ENCODE data around the gene ANKRD36C. TPM values are rescaled to one million over a fixed set of nuclear protein-coding genes. Genes with fewer than 3 reads are reported as not detected.
"Not testable (repeated sequence)": the region's sequence is repeated elsewhere in the genome, so short reads cannot be mapped to it uniquely, and the experiment has no call there.

The ANKRD36C gene
- total and polyA plus RNA-seq, 2 donors (not counting 1 experiment from before 2014, with no cell fraction given), result 2.5 to 103 TPM

- H3K9ac ChIP-seq (ENCODE audit: low read length); H3K4me1 ChIP-seq (ENCODE audit: control insufficient read depth in 2 of 2, insufficient read depth in 2 of 2, low read length in 2 of 2); H2AFZ ChIP-seq (ENCODE audit: insufficient read depth, low read depth, low read length, poor library complexity, severe bottlenecking); H3K27me3 ChIP-seq (replicated peaks in 1 of 4; ENCODE audit: control extremely low read depth in 1 of 4, control insufficient read depth in 3 of 4, insufficient read depth in 4 of 4, low read length in 3 of 4); H3K27me3 Mint-ChIP-seq; H3K4me1 Mint-ChIP-seq; H3K4me3 ChIP-seq (ENCODE audit: control extremely low read depth in 1 of 5, extremely low read depth in 1 of 5, insufficient read depth in 1 of 5, low read depth in 2 of 5, low read length in 4 of 5); H3K4me2 ChIP-seq (replicated peaks; ENCODE audit: low read depth, low read length, poor library complexity, severe bottlenecking); H3K27ac Mint-ChIP-seq; H3K27ac ChIP-seq (ENCODE audit: low read length in 2 of 2); intact Hi-C loops (cut with micrococcal nuclease); H3K4me3 Mint-ChIP-seq; H4K20me1 ChIP-seq (ENCODE audit: control insufficient read depth, insufficient read depth, low read length, poor library complexity, severe bottlenecking); H3K79me2 ChIP-seq (ENCODE audit: control insufficient read depth, insufficient read depth, low read length); H3K9me3 Mint-ChIP-seq (ENCODE audit: insufficient read depth); H3K9me3 ChIP-seq (ENCODE audit: control extremely low read depth in 1 of 3, control insufficient read depth in 2 of 3, insufficient read depth in 1 of 3, low read length in 2 of 3); POLR2A ChIA-PET; H3K36me3 ChIP-seq (replicated peaks in 1 of 2; ENCODE audit: control extremely low read depth in 1 of 2, control insufficient read depth in 1 of 2, extremely low read depth in 1 of 2, insufficient read depth in 2 of 2, low read length in 1 of 2): not testable (repeated sequence)
- WGBS (ENCODE audit: insufficient coverage), result 80% methylated on average over 5 of the region's 19 CpGs
- TF ChIP-seq, protein P1, sequence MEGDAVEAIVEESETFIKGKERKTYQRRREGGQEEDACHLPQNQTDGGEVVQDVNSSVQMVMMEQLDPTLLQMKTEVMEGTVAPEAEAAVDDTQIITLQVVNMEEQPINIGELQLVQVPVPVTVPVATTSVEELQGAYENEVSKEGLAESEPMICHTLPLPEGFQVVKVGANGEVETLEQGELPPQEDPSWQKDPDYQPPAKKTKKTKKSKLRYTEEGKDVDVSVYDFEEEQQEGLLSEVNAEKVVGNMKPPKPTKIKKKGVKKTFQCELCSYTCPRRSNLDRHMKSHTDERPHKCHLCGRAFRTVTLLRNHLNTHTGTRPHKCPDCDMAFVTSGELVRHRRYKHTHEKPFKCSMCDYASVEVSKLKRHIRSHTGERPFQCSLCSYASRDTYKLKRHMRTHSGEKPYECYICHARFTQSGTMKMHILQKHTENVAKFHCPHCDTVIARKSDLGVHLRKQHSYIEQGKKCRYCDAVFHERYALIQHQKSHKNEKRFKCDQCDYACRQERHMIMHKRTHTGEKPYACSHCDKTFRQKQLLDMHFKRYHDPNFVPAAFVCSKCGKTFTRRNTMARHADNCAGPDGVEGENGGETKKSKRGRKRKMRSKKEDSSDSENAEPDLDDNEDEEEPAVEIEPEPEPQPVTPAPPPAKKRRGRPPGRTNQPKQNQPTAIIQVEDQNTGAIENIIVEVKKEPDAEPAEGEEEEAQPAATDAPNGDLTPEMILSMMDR (IDR thresholded peaks at IDR 0.05), result peak; percentile 75
- ATAC-seq (ENCODE audit: low read depth) (peak; percentile 89), DNase-seq (peak; percentile 76)
- CTCF ChIA-PET, result interaction anchor here (0.6 to 2.1 kb wide), 16 partner anchors 95 to 483 kb away, joined by 3 to 18 read pairs (median 4); partner anchors contain the start of gene ASTL
These were observed 31.2 kb upstream of the ANKRD36C start for GRCh38 chr2:96022701-96023447.

DNA sequence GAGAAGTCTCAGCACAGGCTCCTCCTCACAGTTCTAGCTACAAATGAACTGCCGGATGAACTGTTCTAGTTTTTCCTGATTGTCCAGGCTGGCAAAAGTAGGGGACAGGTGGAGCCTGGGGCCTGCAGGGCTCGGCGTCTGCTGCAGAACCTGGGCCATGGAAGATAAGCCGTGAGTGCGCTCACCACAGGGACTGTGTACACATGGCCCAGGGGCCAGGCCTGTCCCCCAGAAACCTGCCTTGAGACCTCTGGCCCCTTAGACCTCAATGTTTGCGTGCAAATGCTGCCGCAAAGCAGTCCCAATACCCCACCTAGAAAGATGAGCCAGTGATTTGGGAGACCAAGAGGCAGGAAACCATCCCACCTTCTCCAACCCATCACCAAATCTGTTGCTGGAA lies 30.5 kb upstream of the ANKRD36C start:
- H3K9me3 ChIP-seq (ENCODE audit: control extremely low read depth in 1 of 3, control insufficient read depth in 2 of 3, insufficient read depth in 1 of 3, low read length in 2 of 3); POLR2A ChIA-PET; H3K79me2 ChIP-seq (ENCODE audit: control insufficient read depth, insufficient read depth, low read length); H3K27me3 Mint-ChIP-seq; H3K4me1 Mint-ChIP-seq; H3K4me2 ChIP-seq (replicated peaks; ENCODE audit: low read depth, low read length, poor library complexity, severe bottlenecking); H3K4me3 ChIP-seq (ENCODE audit: control extremely low read depth in 1 of 5, extremely low read depth in 1 of 5, insufficient read depth in 1 of 5, low read depth in 2 of 5, low read length in 4 of 5); H3K9ac ChIP-seq (ENCODE audit: low read length); H4K20me1 ChIP-seq (ENCODE audit: control insufficient read depth, insufficient read depth, low read length, poor library complexity, severe bottlenecking); ATAC-seq (ENCODE audit: low read depth); H3K27me3 ChIP-seq (replicated peaks in 1 of 4; ENCODE audit: control extremely low read depth in 1 of 4, control insufficient read depth in 3 of 4, insufficient read depth in 4 of 4, low read length in 3 of 4); H3K4me1 ChIP-seq (ENCODE audit: control insufficient read depth in 2 of 2, insufficient read depth in 2 of 2, low read length in 2 of 2); intact Hi-C loops (cut with micrococcal nuclease); H3K27ac ChIP-seq (ENCODE audit: low read length in 2 of 2); H2AFZ ChIP-seq (ENCODE audit: insufficient read depth, low read depth, low read length, poor library complexity, severe bottlenecking); DNase-seq; H3K36me3 ChIP-seq (replicated peaks in 1 of 2; ENCODE audit: control extremely low read depth in 1 of 2, control insufficient read depth in 1 of 2, extremely low read depth in 1 of 2, insufficient read depth in 2 of 2, low read length in 1 of 2); H3K4me3 Mint-ChIP-seq; H3K9me3 Mint-ChIP-seq (ENCODE audit: insufficient read depth); H3K27ac Mint-ChIP-seq: not testable (repeated sequence)
- CTCF ChIA-PET, result interaction anchor here (0.6 to 2.1 kb wide), 15 partner anchors 96 to 484 kb away, joined by 3 to 18 read pairs (median 5); partner anchors contain the start of gene ASTL
- WGBS (ENCODE audit: insufficient coverage), result 95% methylated on average over 6 of the region's 7 CpGs

GRCh38 chr2:96021142-96021541 lies 29.5 kb upstream of the ANKRD36C start:
- H3K9me3 Mint-ChIP-seq (ENCODE audit: insufficient read depth); H3K27me3 ChIP-seq (replicated peaks in 1 of 4; ENCODE audit: control extremely low read depth in 1 of 4, control insufficient read depth in 3 of 4, insufficient read depth in 4 of 4, low read length in 3 of 4); ATAC-seq (ENCODE audit: low read depth); H3K79me2 ChIP-seq (ENCODE audit: control insufficient read depth, insufficient read depth, low read length); H3K4me2 ChIP-seq (replicated peaks; ENCODE audit: low read depth, low read length, poor library complexity, severe bottlenecking); H3K4me1 Mint-ChIP-seq; H3K9me3 ChIP-seq (ENCODE audit: control extremely low read depth in 1 of 3, control insufficient read depth in 2 of 3, insufficient read depth in 1 of 3, low read length in 2 of 3); H4K20me1 ChIP-seq (ENCODE audit: control insufficient read depth, insufficient read depth, low read length, poor library complexity, severe bottlenecking); intact Hi-C loops (cut with micrococcal nuclease); POLR2A ChIA-PET; H2AFZ ChIP-seq (ENCODE audit: insufficient read depth, low read depth, low read length, poor library complexity, severe bottlenecking); H3K4me3 Mint-ChIP-seq; H3K27me3 Mint-ChIP-seq; H3K4me3 ChIP-seq (ENCODE audit: control extremely low read depth in 1 of 5, extremely low read depth in 1 of 5, insufficient read depth in 1 of 5, low read depth in 2 of 5, low read length in 4 of 5); DNase-seq; H3K27ac Mint-ChIP-seq; H3K9ac ChIP-seq (ENCODE audit: low read length); H3K27ac ChIP-seq (ENCODE audit: low read length in 2 of 2); H3K4me1 ChIP-seq (ENCODE audit: control insufficient read depth in 2 of 2, insufficient read depth in 2 of 2, low read length in 2 of 2); H3K36me3 ChIP-seq (replicated peaks in 1 of 2; ENCODE audit: control extremely low read depth in 1 of 2, control insufficient read depth in 1 of 2, extremely low read depth in 1 of 2, insufficient read depth in 2 of 2, low read length in 1 of 2): not testable (repeated sequence)
- WGBS (ENCODE audit: insufficient coverage), result 89% methylated on average over 2 of the region's 4 CpGs
- CTCF ChIA-PET, result interaction anchor here (1.7 to 2.1 kb wide), 2 partner anchors 118 to 145 kb away, joined by 3 to 6 read pairs; partner anchors contain the start of gene ASTL
